Hepatocyte (in vitro differentiated cells): ENCODE data around the gene GNPDA1.

Source experiments
- CTCF ChIP-seq: fragments of 200-600 bp; sonication (generic); IDR thresholded peaks from 2 replicates; pipeline ENCODE4 v1.5.1; 2016; ENCODE audit warnings: antibody characterized with exemption, mild to moderate bottlenecking; ENCODE audit not compliant: poor library complexity
- EZH2 ChIP-seq: fragments of 200-600 bp; sonication (generic); IDR thresholded peaks from 2 replicates; pipeline ENCODE4 v1.6.1; 2016; ENCODE audit warnings: antibody characterized with exemption, mild to moderate bottlenecking, borderline replicate concordance

GRCh38 chr5:141995656-141996055 is 17.2 kb downstream of the GNPDA1 start:
- TF ChIP-seq EZH2 (no peak), CTCF (no peak)
